HCT116 (cell line): ENCODE results near the gene EIF3M. TPM values are rescaled to one million over a fixed set of nuclear protein-coding genes. Genes with fewer than 3 reads are reported as not detected.
A peak's percentile ranks its signal among the peaks of the same experiment; 100 is the strongest.

ENCODE experiments used
- ATAC-seq: fragments of 200-7000 bp; cut with Tn5 transposase; 2 replicates; pipeline ENCODE4 v1.9.1; 2020; ENCODE audit warnings: mild to moderate bottlenecking, moderate library complexity
- BruUV-seq: library from RNA; stranded (reverse); fragments of 400-500 nt; replicated peaks from 2 replicates; lab custom pipeline; 2021; lab: Mats Ljungman, UMichigan
- CTCF ChIA-PET: fragments of 300-600 bp; sonication (Branson Sonifier 250); formaldehyde crosslinking; loops from one replicate; lab custom pipeline; 2021; ENCODE audit warnings: antibody characterized with exemption; lab: Charles Lee
- POLR2A ChIA-PET: fragments of 300-600, 350-600 bp; sonication (Branson Sonifier 250); formaldehyde crosslinking; loops from one replicate; lab custom pipeline; 2021; ENCODE audit warnings: antibody characterized with exemption; lab: Charles Lee
- RAD21 ChIA-PET, 2 experiments: fragments of 300-600 bp; sonication (Branson Sonifier 250); formaldehyde crosslinking; loops; one replicate each; lab custom pipeline; 2023; ENCODE audit warnings: low total read pairs in 2 of 2; ENCODE audit not compliant: uncharacterized antibody in 2 of 2, unreplicated experiment in 2 of 2, low non-redundant PET in 1 of 2; lab: Charles Lee
- DNase-seq: peaks from one replicate; pipeline ENCODE4 v3.0.0-alpha.2; 2010; ENCODE audit warnings: low read depth, low spot score
- H2AFZ ChIP-seq: fragments of 200-600 bp; shearing (Covaris generic), sonication (generic); 2 replicates; pipeline ENCODE4 v1.6.1; 2017; ENCODE audit warnings: low read depth, mixed run types, mixed read lengths, antibody characterized with exemption, low read length; ENCODE audit not compliant: poor library complexity, severe bottlenecking
- H3K27ac ChIP-seq: 2 replicates; pipeline ENCODE4 v1.5.1; 2012; ENCODE audit warnings: low read depth, low read length
- H3K27me3 ChIP-seq: fragments of 200-600 bp; sonication (generic); 2 replicates; pipeline ENCODE4 v1.6.1; 2016; ENCODE audit warnings: mixed run types, low read length, mixed read lengths; ENCODE audit not compliant: insufficient read depth
- H3K36me3 ChIP-seq, 2 experiments: fragments of 200-500 bp in 1 of 2; fragments of 200-600 bp in 1 of 2; sonication (Bioruptor generic) in 1 of 2; sonication (generic) in 1 of 2; 2 replicates each; pipeline versions ENCODE4 v1.5.1 to v1.6.1; 2014 to 2016; ENCODE audit warnings: low read length in 2 of 2, inconsistent platforms in 1 of 2, mixed read lengths in 1 of 2, mixed run types in 1 of 2; ENCODE audit not compliant: insufficient read depth in 2 of 2, control insufficient read depth in 1 of 2
- H3K4me1 ChIP-seq, 2 experiments: fragments of 200-600 bp in 1 of 2; sonication (generic) in 1 of 2; 2 replicates each; pipeline versions ENCODE4 v1.5.1 to v1.6.1; 2012 to 2017; ENCODE audit warnings: low read length in 2 of 2, inconsistent platforms in 1 of 2, mild to moderate bottlenecking in 1 of 2, mixed read lengths in 1 of 2, mixed run types in 1 of 2, moderate library complexity in 1 of 2; ENCODE audit not compliant: insufficient read depth in 2 of 2, control insufficient read depth in 1 of 2
- H3K4me2 ChIP-seq: fragments of 200-600 bp; sonication (generic); 2 replicates; pipeline ENCODE4 v1.6.1; 2017; ENCODE audit warnings: mixed run types, low read length, mixed read lengths
- H3K4me3 ChIP-seq, 2 experiments: fragments of 200-600 bp in 1 of 2; sonication (generic) in 1 of 2; replicated peaks in 1 of 2; 2 replicates each; pipeline ENCODE4 v1.5.1; 2011 to 2016; ENCODE audit warnings: low read length in 2 of 2, control low read depth in 1 of 2, low read depth in 1 of 2, mild to moderate bottlenecking in 1 of 2, mixed read lengths in 1 of 2, mixed run types in 1 of 2
- H3K79me2 ChIP-seq: fragments of 200-600 bp; sonication (generic); 2 replicates; pipeline ENCODE4 v1.6.1; 2017; ENCODE audit warnings: mild to moderate bottlenecking, mixed run types, low read length, moderate library complexity, mixed read lengths; ENCODE audit not compliant: insufficient read depth
- H3K9ac ChIP-seq: fragments of 200-600 bp; sonication (generic); 2 replicates; pipeline ENCODE4 v1.6.1; 2016; ENCODE audit warnings: low read length, mixed read lengths
- H3K9me2 ChIP-seq: fragments of 200-600 bp; sonication (generic), shearing (Covaris generic); 2 replicates; pipeline ENCODE4 v1.6.1; 2017; ENCODE audit warnings: mixed run types, mild to moderate bottlenecking, moderate library complexity; ENCODE audit not compliant: insufficient read depth
- H3K9me3 ChIP-seq, 2 experiments: fragments of 200-500 bp in 1 of 2; fragments of 200-600 bp in 1 of 2; sonication (Bioruptor generic) in 1 of 2; sonication (generic) in 1 of 2; 2 replicates each; pipeline ENCODE4 v1.6.1; 2014 to 2017; ENCODE audit warnings: low read length in 2 of 2, mixed read lengths in 2 of 2, inconsistent platforms in 1 of 2, low read depth in 1 of 2, mild to moderate bottlenecking in 1 of 2, mixed run types in 1 of 2, moderate library complexity in 1 of 2; ENCODE audit not compliant: control insufficient read depth in 1 of 2, insufficient read depth in 1 of 2
- H4K20me1 ChIP-seq: fragments of 200-600 bp; sonication (generic), shearing (Covaris generic); 2 replicates; pipeline ENCODE4 v1.6.1; 2017; ENCODE audit warnings: mixed run types, mild to moderate bottlenecking, moderate library complexity; ENCODE audit not compliant: insufficient read depth
- ATF3 ChIP-seq: IDR thresholded peaks from 2 replicates; pipeline ENCODE4 v1.6.1; 2012
- CBX3 ChIP-seq: IDR thresholded peaks from 2 replicates; pipeline ENCODE4 v1.6.1; 2012; ENCODE audit warnings: low read depth
- CTCF ChIP-seq, 3 experiments: fragments of 200-600 bp in 1 of 3; sonication (generic) in 1 of 3; IDR thresholded peaks in 2 of 3; conservative IDR thresholded peaks in 1 of 3; 2 replicates each; pipeline ENCODE4 v1.5.1; 2012 to 2017; ENCODE audit warnings: low read depth in 2 of 3, low read length in 2 of 3, antibody characterized with exemption in 1 of 3, borderline replicate concordance in 1 of 3, control low read depth in 1 of 3, mild to moderate bottlenecking in 1 of 3, mixed read lengths in 1 of 3, mixed run types in 1 of 3, moderate library complexity in 1 of 3; ENCODE audit not compliant: insufficient read depth in 1 of 3
- EZH2 ChIP-seq: fragments of 200-600 bp; sonication (generic); IDR thresholded peaks from 2 replicates; pipeline ENCODE4 v1.6.1; 2017; ENCODE audit warnings: antibody characterized with exemption, mixed run types
- POLR2AphosphoS5 ChIP-seq: IDR thresholded peaks from 2 replicates; pipeline ENCODE4 v1.6.1; 2011; ENCODE audit warnings: mild to moderate bottlenecking, low read depth, low read length, moderate library complexity
- RAD21 ChIP-seq: IDR thresholded peaks from 2 replicates; pipeline ENCODE4 v1.6.1; 2012; ENCODE audit warnings: low read depth, mild to moderate bottlenecking
- SIN3A ChIP-seq: IDR thresholded peaks from 2 replicates; pipeline ENCODE4 v1.6.1; 2012; ENCODE audit warnings: low read depth
- ZBTB33 ChIP-seq: IDR thresholded peaks from 2 replicates; pipeline ENCODE4 v1.6.1; 2011; ENCODE audit warnings: mild to moderate bottlenecking, low read length, moderate library complexity; ENCODE audit not compliant: insufficient replicate concordance; ENCODE audit errors: extremely low read depth
- intact Hi-C: fragments of 100-400 bp; cut with micrococcal nuclease; formaldehyde crosslinking; loops from 2 replicates; pipeline ENCODE4 v1.10.0; 2022
- total RNA-seq: library from RNA; stranded (reverse); gene quantifications from one replicate; pipeline ENCODE4 v1.2.1, GENCODE V29; 2021; ENCODE audit not compliant: unreplicated experiment

EIF3M gene
- total RNA-seq, 1 experiment from 2014 or later: 346 TPM

GRCh38 chr11:32583459-32584271 is at the start of gene EIF3M (continued):
- no peak for TF ChIP-seq ATF3
- TF ChIP-seq ZBTB33: peak; percentile 67
- TF ChIP-seq CBX3: peak; percentile 93

- no TSS peak for BruUV-seq
- intact Hi-C loops: no loop called here
Observed at GRCh38 chr11:32538804-32539203, 44.8 kb upstream of the EIF3M start.

More at GRCh38 chr11:32538804-32539203, 44.8 kb upstream of the EIF3M start:
- Histone ChIP-seq H3K9ac (no peak overlapping the region), H4K20me1 (no peaks in the 10 kb centered on the region), H2AFZ (no peak overlapping the region), H3K4me3 (no peak overlapping the region), H3K36me3 (no peaks in the 10 kb centered on the region), H3K79me2 (no peaks in the 10 kb centered on the region), H3K27ac (no peak overlapping the region), H3K9me2 (no peaks in the 10 kb centered on the region), H3K4me1 (no peaks in the 10 kb centered on the region), H3K27me3 (no peaks in the 10 kb centered on the region), H3K4me2 (no peak overlapping the region), H3K9me3 (no peaks in the 10 kb centered on the region)
- ChIA-PET CTCF (no interaction called here), RAD21 (no interaction called here), POLR2A (no interaction called here)
- DNase-seq (no peak), ATAC-seq (no peak)
- TF ChIP-seq RAD21: no peak
- no peak for TF ChIP-seq POLR2AphosphoS5
- no peak for TF ChIP-seq EZH2
- TF ChIP-seq CTCF (IDR thresholded peaks at IDR 0.05 in 2 of 3, conservative IDR thresholded peaks at IDR 0.05 in 1 of 3; ENCODE audit: borderline replicate concordance in 1 of 3, insufficient read depth in 1 of 3, low read depth in 2 of 3, low read length in 2 of 3): no peak
- no peak for TF ChIP-seq SIN3A
